ENCODE results near the gene NKX3-2.

Gene NKX3-2

GRCh38 chr4:13525606-13526281 is 18.6 kb downstream of the NKX3-2 start:
- H3K27ac ChIP-seq (ENCODE audit: extremely low read depth, low read depth, low read length) = no peak overlapping the region

GRCh38 chr4:13524504-13525243 is 19.6 kb downstream of the NKX3-2 start:
- no peak overlapping the region for H3K4me3 ChIP-seq (ENCODE audit: low read depth, low read length)
- ChIA-PET CTCF (no interaction called here), POLR2A (no interaction called here)
- H3K4me1 ChIP-seq (ENCODE audit: control insufficient read depth, insufficient read depth, low read length) = no peaks in the 10 kb centered on the region
- H3K27ac ChIP-seq (ENCODE audit: extremely low read depth, low read depth, low read length) = no peak overlapping the region
- H3K9me3 ChIP-seq (ENCODE audit: control insufficient read depth, insufficient read depth, low read depth, low read length) = no peaks in the 10 kb centered on the region; the same call in 1 of the 2 replicates
- TF ChIP-seq BCL11B (tag by site-specific recombination; IDR thresholded peaks at IDR 0.05; ENCODE audit: low read depth) (no peak), GLIS1 (tag by site-specific recombination; IDR thresholded peaks at IDR 0.05) (no peak), MEIS1 (CRISPR knock-in tag; IDR thresholded peaks at IDR 0.05; ENCODE audit: borderline replicate concordance) (no peak), SP7 (tag by site-specific recombination; IDR thresholded peaks at IDR 0.05) (no peak), ZNF221 (tag by site-specific recombination; IDR thresholded peaks at IDR 0.05; ENCODE audit: borderline replicate concordance) (no peak), ZNF214 (tag by site-specific recombination; IDR thresholded peaks at IDR 0.05; ENCODE audit: borderline replicate concordance) (no peak), ATF2 (tag by site-specific recombination; IDR thresholded peaks at IDR 0.05; ENCODE audit: low read depth) (no peak), ELK4 (IDR thresholded peaks at IDR 0.05; ENCODE audit: borderline replicate concordance, low read depth, low read length) (no peak), ZBTB44 (tag by site-specific recombination; IDR thresholded peaks at IDR 0.05) (no peak), ZNF76 (tag by site-specific recombination; IDR thresholded peaks at IDR 0.05; ENCODE audit: borderline replicate concordance, low read depth) (no peak)
- no peaks in the 10 kb centered on the region for H3K36me3 ChIP-seq (ENCODE audit: control insufficient read depth in 2 of 2, insufficient read depth in 1 of 2, low read length in 2 of 2)

More at GRCh38 chr4:13525606-13526281, 18.6 kb downstream of the NKX3-2 start:
- Histone ChIP-seq H3K9me3 (ENCODE audit: control insufficient read depth, insufficient read depth, low read depth, low read length) (no peaks in the 10 kb centered on the region; the same call in 1 of the 2 replicates), H3K4me3 (ENCODE audit: low read depth, low read length) (no peak overlapping the region), H3K36me3 (ENCODE audit: control insufficient read depth in 2 of 2, insufficient read depth in 1 of 2, low read length in 2 of 2) (no peaks in the 10 kb centered on the region), H3K4me1 (ENCODE audit: control insufficient read depth, insufficient read depth, low read length) (no peaks in the 10 kb centered on the region)
- POLR2A ChIA-PET = no interaction called here
- TF ChIP-seq ZNF658 (tag by site-specific recombination; IDR thresholded peaks at IDR 0.05) = no peak
- no peak for TF ChIP-seq ZNF473 (tag by site-specific recombination; IDR thresholded peaks at IDR 0.05)
- TF ChIP-seq PRDM2 (tag by site-specific recombination; IDR thresholded peaks at IDR 0.05; ENCODE audit: borderline replicate concordance) = no peak
- no peak for TF ChIP-seq ZNF521 (tag by site-specific recombination; IDR thresholded peaks at IDR 0.05)
- TF ChIP-seq ZNF571 (tag by site-specific recombination; IDR thresholded peaks at IDR 0.05) = no peak
- CTCF ChIA-PET = no interaction called here
